Renal cortical epithelial cell (primary cell): ENCODE results near the gene HAPLN3. TPM values are rescaled to one million over a fixed set of nuclear protein-coding genes. Genes with fewer than 3 reads are reported as not detected.

ENCODE experiments used
- total RNA-seq: library from RNA; depleted of rRNA; stranded (reverse); fragments of >200 nt; gene quantifications from 2 replicates; pipeline ENCODE4 v1.2.3, GENCODE V29; 2014

The HAPLN3 gene
- total RNA-seq, 1 donor from 2014 or later, result 4.7 TPM

Other genes starting within 250 kb of the HAPLN3 start
- under 0.01 TPM in 1 of 2 replicates, not detected in the other for gene ACAN, start 92.1 kb downstream of the HAPLN3 start, total RNA-seq
- 66.0 and 71.6 TPM in 2 replicates for gene MFGE8, start 17.8 kb upstream of the HAPLN3 start, total RNA-seq
- 78.7 and 82.1 TPM in 2 replicates for gene ABHD2, start 192.9 kb upstream of the HAPLN3 start, total RNA-seq